ENCODE measurements around the gene RASSF7.
A peak's percentile ranks its signal among the peaks of the same experiment; 100 is the strongest.
"Not testable (repeated sequence)": the region's sequence is repeated elsewhere in the genome, so short reads cannot be mapped to it uniquely, and the experiment has no call there.

The RASSF7 gene

GRCh38 chr11:563812-564578 lies 3.2 kb downstream of the RASSF7 start:
- no peaks in the 10 kb centered on the region for H3K36me3 Mint-ChIP-seq (ENCODE audit: low read depth)
- no peaks in the 10 kb centered on the region for H3K9me3 Mint-ChIP-seq
- ATAC-seq (no peak), DNase-seq (no peak)
- no peak overlapping the region for H3K4me3 Mint-ChIP-seq
- peaks cover 13% of the 10 kb centered on the region for H3K4me1 Mint-ChIP-seq
- H3K27me3 Mint-ChIP-seq, result no peaks in the 10 kb centered on the region
- no peak overlapping the region for H3K27ac Mint-ChIP-seq

DNA sequence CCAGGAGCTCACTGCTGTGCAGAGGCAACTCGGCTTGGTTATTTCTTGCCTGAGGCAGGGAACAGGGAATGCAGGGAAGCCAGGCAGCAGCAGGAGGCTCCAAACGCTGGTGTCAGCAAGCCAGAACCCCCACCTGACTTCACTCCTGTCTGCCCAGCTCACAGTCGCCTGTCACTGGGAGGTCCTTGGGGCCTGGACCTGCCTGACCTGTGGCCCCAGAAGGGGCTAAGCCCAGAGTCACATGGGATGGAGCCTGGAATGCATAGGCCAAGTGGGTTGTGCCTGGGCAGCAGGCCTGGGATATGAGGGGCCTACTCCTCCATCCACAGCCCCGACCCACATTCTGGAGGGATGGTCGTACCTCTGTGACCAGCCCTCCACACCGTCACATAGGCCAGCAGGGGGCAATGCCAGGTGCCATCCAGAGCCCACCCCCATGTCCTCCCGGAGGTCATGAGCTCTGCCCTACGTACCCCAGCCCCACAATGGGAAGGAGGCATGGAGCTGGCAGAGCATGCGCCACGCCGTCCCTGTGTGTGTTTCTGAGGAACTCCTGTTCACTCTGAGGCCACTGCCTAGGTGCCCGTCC lies 5.2 kb downstream of the RASSF7 start:
- Mint-ChIP-seq H3K27me3 (no peaks in the 10 kb centered on the region), H3K4me3 (no peak overlapping the region), H3K9me3 (no peaks in the 10 kb centered on the region), H3K27ac (no peak overlapping the region), H3K4me1 (peaks cover 13% of the 10 kb centered on the region), H3K36me3 (ENCODE audit: low read depth) (no peaks in the 10 kb centered on the region)
- no peak for ATAC-seq
- DNase-seq, result no peak

DNA sequence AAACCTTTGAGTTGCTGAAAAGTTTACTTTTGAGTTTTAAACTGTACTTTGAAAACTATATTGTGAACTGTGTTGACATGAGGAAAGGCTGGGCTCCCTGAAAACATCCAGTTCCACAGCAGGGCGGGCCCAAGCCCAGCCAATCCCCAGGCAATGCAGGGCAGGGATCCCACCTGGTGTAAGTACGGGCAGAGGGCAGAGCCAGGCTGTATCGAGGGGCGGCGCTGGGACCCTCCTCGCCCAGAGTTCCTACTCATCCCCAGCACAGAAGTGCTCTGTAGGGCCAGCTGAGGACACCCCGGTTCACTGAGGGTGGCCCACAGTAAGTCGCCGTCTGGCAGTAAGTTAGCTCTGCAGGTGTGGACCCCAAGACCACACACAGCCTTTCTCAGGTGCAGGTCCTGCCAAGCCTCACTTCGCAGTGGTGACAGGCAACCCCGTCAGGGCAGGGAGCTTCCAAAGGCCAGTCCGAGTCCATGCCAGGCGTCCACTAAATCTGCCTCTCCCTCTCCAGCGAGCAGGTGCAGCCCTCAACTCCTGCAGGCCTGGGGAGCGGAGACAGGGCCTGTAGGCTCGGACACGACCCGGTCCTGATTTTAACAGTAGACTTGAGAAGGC lies 6.3 kb downstream of the RASSF7 start:
- H3K36me3 Mint-ChIP-seq (ENCODE audit: low read depth), result no peaks in the 10 kb centered on the region
- DNase-seq, result no peak
- H3K27ac Mint-ChIP-seq, result peak overlapping the region; percentile 75
- peaks cover 8% of the 10 kb centered on the region for H3K4me1 Mint-ChIP-seq
- no peak for ATAC-seq
- no peaks in the 10 kb centered on the region for H3K27me3 Mint-ChIP-seq
- H3K9me3 Mint-ChIP-seq, result no peaks in the 10 kb centered on the region
- H3K4me3 Mint-ChIP-seq, result peak overlapping the region; percentile 84

GRCh38 chr11:567629-568292 lies 7.0 kb downstream of the RASSF7 start:
- H3K9me3 Mint-ChIP-seq, result no peaks in the 10 kb centered on the region
- H3K36me3 Mint-ChIP-seq (ENCODE audit: low read depth), result no peaks in the 10 kb centered on the region
- H3K27me3 Mint-ChIP-seq, result no peaks in the 10 kb centered on the region
- ATAC-seq (no peak), DNase-seq (no peak)
- peak overlapping the region; percentile 75 for H3K27ac Mint-ChIP-seq
- peak overlapping the region; percentile 84 for H3K4me3 Mint-ChIP-seq
- peaks cover 8% of the 10 kb centered on the region for H3K4me1 Mint-ChIP-seq

DNA sequence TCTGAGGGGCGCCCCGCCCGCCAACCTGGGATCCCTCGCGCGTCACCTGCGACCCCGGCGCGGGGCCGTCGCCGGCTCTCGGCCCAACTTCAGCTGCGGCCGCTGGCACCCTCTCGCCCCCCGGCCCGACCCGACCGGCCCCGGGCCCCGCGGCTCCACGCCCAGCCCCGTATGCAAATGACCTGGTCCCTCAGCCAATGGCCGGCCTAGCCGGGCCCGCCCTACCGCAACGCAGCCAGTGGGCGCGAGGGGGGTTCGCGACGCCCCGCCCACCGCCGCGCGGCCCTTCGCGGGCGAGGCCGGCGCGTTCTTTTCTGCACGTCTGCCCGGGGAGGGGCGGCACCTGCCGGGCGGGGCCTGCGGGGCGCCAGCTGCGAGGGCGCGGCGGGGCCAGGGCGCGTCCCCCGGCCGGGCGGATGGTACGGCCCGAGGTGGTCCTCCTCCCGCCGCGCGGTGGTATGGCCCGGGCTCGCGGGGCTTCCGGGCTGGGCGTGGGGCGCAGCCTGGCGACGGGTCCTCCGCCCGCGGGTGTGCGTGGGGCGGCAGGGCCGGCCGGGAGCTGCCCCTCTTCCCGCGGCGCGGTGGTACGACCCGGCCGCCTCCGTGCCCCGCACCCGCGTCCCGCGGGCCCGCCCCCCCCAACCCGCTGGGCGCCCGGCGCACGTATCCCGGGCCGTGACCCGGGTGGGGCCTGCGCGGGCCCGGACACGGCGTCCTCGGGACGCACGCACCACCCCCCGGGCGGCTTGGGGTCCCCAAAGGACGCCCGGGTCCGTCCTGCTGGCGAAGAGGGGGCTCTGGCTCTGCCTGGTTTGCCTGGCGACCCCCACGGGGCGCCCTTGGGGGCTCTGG lies 7.8 kb downstream of the RASSF7 start:
- Mint-ChIP-seq H3K27me3 (no peaks in the 10 kb centered on the region), H3K4me1 (peaks cover 8% of the 10 kb centered on the region), H3K4me3 (peak overlapping the region; percentile 80), H3K9me3 (no peaks in the 10 kb centered on the region), H3K27ac (peak overlapping the region; percentile 64), H3K36me3 (ENCODE audit: low read depth) (no peaks in the 10 kb centered on the region)
- DNase-seq (peak; percentile 97), ATAC-seq (peak; percentile 94)

GRCh38 chr11:569158-569885 lies 8.6 kb downstream of the RASSF7 start:
- peaks cover 10% of the 10 kb centered on the region for H3K4me1 Mint-ChIP-seq
- peak overlapping the region; percentile 80 for H3K4me3 Mint-ChIP-seq
- H3K27ac Mint-ChIP-seq, result peak overlapping the region; percentile 64
- H3K27me3 Mint-ChIP-seq, result peaks cover 1% of the 10 kb centered on the region
- no peaks in the 10 kb centered on the region for H3K9me3 Mint-ChIP-seq
- ATAC-seq (no peak), DNase-seq (no peak)
- H3K36me3 Mint-ChIP-seq (ENCODE audit: low read depth), result no peaks in the 10 kb centered on the region

DNA sequence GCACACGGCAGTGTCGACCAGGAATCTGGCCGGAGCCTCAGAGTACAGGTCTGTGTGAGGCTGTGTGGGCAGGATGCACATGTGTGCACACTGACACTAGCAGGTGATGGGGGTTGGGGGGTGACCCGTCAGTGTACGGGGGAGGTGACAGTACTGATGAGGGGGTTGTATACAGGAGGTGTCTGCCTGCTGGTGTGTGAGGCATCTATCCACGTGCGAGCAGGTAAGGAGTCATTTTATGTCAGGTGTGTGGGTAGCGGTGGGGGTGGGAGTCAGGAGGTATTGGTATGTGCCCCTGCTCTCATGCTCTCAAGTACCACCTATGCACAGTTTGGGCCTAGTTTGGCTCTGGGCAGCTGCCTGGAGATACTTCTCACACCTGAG lies 11.0 kb downstream of the RASSF7 start:
- H3K27ac Mint-ChIP-seq, result no peak overlapping the region
- DNase-seq (no peak), ATAC-seq (no peak)
- no peaks in the 10 kb centered on the region for H3K9me3 Mint-ChIP-seq
- no peaks in the 10 kb centered on the region for H3K36me3 Mint-ChIP-seq (ENCODE audit: low read depth)
- H3K27me3 Mint-ChIP-seq, result peaks cover 10% of the 10 kb centered on the region
- H3K4me1 Mint-ChIP-seq, result peaks cover 18% of the 10 kb centered on the region
- H3K4me3 Mint-ChIP-seq, result no peak overlapping the region

GRCh38 chr11:573146-573759 lies 12.5 kb downstream of the RASSF7 start:
- H3K27ac Mint-ChIP-seq, result no peak overlapping the region
- H3K9me3 Mint-ChIP-seq, result no peaks in the 10 kb centered on the region
- DNase-seq, result no peak
- ATAC-seq, result no peak
- no peak overlapping the region for H3K4me3 Mint-ChIP-seq
- peaks cover 25% of the 10 kb centered on the region for H3K4me1 Mint-ChIP-seq
- H3K36me3 Mint-ChIP-seq (ENCODE audit: low read depth), result peaks cover 8% of the 10 kb centered on the region
- peaks cover 10% of the 10 kb centered on the region for H3K27me3 Mint-ChIP-seq

DNA sequence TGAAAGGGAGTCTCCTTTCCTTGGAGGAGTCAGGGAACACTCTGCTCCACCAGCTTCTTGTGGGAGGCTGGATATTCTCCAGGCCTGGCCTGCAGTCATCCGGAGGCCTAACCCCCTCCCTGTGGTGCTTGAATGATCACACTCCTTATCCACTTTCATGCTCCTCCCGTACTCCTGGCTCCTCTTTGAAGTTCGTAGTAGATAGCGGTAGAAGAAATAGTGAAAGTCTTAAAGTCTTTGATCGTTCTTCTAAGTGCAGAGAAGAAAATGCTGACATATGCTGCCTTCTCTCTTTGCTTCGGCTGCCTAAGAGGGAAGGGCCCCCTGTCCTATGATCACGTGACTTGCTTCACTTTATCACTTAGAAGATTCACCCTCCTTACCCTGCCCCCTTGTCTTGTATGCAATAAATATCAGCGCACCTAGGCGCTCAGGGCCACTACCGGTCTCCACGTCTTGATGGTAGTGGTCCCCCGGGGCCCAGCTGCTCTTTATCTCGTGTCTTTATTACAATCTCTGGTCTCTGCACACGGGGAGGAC lies 13.3 kb downstream of the RASSF7 start:
- Mint-ChIP-seq H3K4me3 (peak overlapping the region; percentile 75), H3K4me1 (peaks cover 33% of the 10 kb centered on the region)
- not testable (repeated sequence) for H3K27ac Mint-ChIP-seq; H3K36me3 Mint-ChIP-seq (ENCODE audit: low read depth); H3K9me3 Mint-ChIP-seq; H3K27me3 Mint-ChIP-seq; ATAC-seq; DNase-seq

GRCh38 chr11:574632-575312 lies 14.0 kb downstream of the RASSF7 start:
- ATAC-seq (no peak), DNase-seq (no peak)
- Mint-ChIP-seq H3K27me3 (peaks cover 10% of the 10 kb centered on the region), H3K4me1 (peaks cover 38% of the 10 kb centered on the region), H3K36me3 (ENCODE audit: low read depth) (peaks cover 8% of the 10 kb centered on the region), H3K27ac (no peak overlapping the region), H3K9me3 (no peaks in the 10 kb centered on the region), H3K4me3 (peak overlapping the region; percentile 75)

GRCh38 chr11:575313-575995 lies 14.7 kb downstream of the RASSF7 start:
- ATAC-seq (peak; percentile 15), DNase-seq (no peak)
- Mint-ChIP-seq H3K4me3 (peak overlapping the region; percentile 75), H3K4me1 (peaks cover 40% of the 10 kb centered on the region), H3K27ac (no peak overlapping the region), H3K9me3 (no peaks in the 10 kb centered on the region), H3K27me3 (peaks cover 10% of the 10 kb centered on the region), H3K36me3 (ENCODE audit: low read depth) (peaks cover 8% of the 10 kb centered on the region)

- Mint-ChIP-seq H3K27me3 (peaks cover 10% of the 10 kb centered on the region), H3K4me3 (peak within 1 kb of the TSS; percentile 92), H3K27ac (peak within 1 kb of the TSS; percentile 95), H3K4me1 (peaks cover 44% of the 10 kb centered on the region), H3K36me3 (ENCODE audit: low read depth) (peaks cover 10% of the 10 kb centered on the region), H3K9me3 (no peaks in the 10 kb centered on the region)
- ATAC-seq, result peak; percentile 93
- DNase-seq, result peak; percentile 96
Observed at GRCh38 chr11:575996-576768, 15.4 kb downstream of the RASSF7 start, which contains the start of gene PHRF1. Gene PHRF1 (plus strand): TSS chr11:576470. CDS start chr11:581513, 5,043 bp downstream.
